Skin of body (tissue), 2 donors: ENCODE data around the gene PSEN2. TPM values are rescaled to one million over a fixed set of nuclear protein-coding genes. Genes with fewer than 3 reads are reported as not detected.

Experiments
- DNase-seq: peaks from one replicate; lab custom pipeline; 2025; lab: John Stamatoyannopoulos, UW
- total RNA-seq: library from RNA; depleted of rRNA; stranded (reverse); fragments of >200 nt; gene quantifications from one replicate; pipeline ENCODE4 v1.2.3, GENCODE V29; 2014

Gene PSEN2
- total RNA-seq, 1 donor from 2014 or later = 13.9 TPM

DNA sequence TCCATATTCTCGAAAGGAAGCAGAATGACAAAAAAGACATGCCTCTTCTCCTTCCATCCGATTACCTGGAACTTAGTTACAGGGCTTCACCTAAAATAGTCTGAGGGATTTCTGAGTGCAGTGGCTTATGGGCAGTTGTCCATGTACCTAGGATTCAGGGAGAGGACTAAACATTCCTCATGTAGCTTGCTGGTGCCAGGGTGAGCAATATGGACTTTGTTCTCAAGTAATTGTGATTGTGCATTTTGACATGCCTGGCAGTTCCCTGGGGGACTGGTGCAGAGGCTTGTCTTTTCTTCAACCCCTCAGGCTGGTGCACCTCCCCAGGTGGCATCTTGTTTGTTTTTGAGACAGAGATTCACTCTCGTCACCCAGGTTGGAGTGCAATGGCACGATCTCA, 6.1 kb upstream of the PSEN2 start:
- no peak for DNase-seq

GRCh38 chr1:226865590-226865989, 4.8 kb upstream of the PSEN2 start:
- DNase-seq = no peak

- DNase-seq = no peak
These were observed 2.9 kb upstream of the PSEN2 start for GRCh38 chr1:226867461-226868054.

DNA sequence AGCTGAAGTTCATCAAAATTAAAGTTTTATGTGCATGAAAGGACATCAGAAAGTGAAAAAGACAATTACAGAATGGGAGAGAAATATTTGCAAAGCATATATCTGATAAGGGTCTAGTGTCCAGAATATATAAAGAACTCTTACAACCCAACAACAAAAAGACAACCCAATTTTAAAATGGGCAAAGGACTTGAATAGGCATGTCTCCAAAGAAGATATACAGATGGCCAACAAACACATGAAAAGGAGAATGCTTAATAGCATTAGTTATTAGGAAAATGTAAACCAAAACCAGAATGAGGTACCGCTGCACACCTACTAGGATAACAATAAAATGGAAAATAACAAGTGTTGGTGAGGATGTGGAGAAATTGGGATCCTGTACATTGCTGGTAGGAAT, 1.7 kb upstream of the PSEN2 start:
- DNase-seq = no peak

- DNase-seq = no peak
These were observed 403 bp upstream of the PSEN2 start for GRCh38 chr1:226870026-226870400.

- no peak for DNase-seq
These were observed 1.4 kb downstream of the PSEN2 start for GRCh38 chr1:226871636-226872327.

DNA sequence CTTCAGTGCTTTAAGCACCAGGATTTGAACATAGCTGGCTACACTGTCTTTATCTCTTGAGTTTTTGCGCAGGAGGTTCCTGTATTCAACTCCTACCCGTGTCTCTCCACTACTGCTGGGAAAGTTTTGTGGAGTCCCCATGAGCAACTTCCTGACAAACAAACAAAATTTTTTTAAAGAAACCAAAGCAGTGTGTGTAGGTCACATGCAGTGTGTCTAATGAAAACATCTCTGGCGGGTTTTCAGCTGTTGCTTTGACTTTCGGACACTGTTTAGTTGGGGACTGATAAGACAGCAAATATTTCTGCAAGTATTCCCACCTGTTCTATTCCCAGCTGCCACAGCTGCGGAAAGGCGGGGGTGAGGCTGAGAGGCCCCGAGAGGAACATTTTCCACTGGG, 2.0 kb downstream of the PSEN2 start:
- no peak for DNase-seq

- no peak for DNase-seq
These were observed 3.6 kb downstream of the PSEN2 start for GRCh38 chr1:226873771-226874578.

DNA sequence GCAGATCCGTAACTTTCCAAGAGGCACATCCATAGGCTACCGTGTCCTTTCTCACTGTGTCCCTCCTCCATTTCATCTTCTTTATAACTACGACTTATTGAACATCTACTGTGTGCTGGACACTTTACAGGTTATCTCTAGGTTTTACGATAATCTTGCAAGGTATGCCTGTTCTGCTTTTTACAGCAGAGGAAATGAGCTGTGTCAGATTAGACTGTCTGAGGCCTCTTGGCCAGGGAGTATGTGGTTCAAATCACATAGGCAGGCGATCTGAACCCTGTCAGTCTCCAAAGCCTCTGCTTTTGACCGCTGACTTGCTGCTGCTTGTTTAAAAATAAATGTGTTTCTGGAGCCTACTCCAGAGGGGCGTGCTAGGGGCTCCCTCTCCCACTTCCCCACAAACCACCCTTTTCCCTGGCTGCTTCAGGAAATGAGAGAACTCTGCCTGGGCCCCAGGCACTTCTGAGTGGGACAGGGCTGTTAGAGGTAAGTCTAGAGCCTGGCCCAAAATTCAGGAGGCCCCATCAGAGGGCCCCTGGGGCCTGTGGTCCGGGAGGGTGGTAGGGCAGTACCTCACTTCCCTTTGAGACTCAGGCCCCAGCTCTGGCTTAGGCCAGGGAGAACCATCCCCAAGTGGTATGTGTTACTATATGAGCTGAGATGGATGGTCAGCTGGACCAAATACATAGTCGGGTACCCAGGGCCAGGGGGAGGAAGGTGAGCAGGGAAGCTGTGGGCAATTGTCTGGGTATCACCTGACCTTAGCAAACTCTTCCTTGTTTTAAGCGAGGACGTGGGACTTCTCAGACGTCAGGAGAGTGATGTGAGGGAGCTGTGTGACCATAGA, 4.4 kb downstream of the PSEN2 start:
- DNase-seq = no peak

- no peak for DNase-seq
These were observed 5.4 kb downstream of the PSEN2 start for GRCh38 chr1:226875641-226876295.

- no peak for DNase-seq
These were observed 7.3 kb downstream of the PSEN2 start for GRCh38 chr1:226877669-226878068.

GRCh38 chr1:226880372-226881287, 10.2 kb downstream of the PSEN2 start:
- DNase-seq = no peak

GRCh38 chr1:226881515-226882185, 11.2 kb downstream of the PSEN2 start:
- no peak for DNase-seq

DNA sequence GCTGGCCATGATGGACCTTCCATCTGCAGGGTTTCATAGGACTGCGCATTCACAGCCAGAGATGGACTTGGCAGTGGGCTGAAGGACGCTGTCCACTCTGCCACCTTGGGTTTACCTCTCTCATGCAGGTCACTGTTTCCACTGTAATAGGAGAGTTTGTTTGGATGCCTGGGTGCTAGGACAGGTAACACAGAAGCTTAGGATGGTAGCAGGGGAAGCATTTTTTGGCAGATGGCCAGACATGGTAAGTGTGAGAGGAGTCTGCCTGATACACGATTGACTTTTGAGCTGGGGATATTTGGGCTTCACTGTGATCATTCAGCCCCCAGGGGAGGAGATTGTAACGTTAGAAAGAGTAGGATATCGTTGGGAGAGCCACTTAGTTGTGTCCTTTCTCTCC, 11.8 kb downstream of the PSEN2 start:
- no peak for DNase-seq

DNA sequence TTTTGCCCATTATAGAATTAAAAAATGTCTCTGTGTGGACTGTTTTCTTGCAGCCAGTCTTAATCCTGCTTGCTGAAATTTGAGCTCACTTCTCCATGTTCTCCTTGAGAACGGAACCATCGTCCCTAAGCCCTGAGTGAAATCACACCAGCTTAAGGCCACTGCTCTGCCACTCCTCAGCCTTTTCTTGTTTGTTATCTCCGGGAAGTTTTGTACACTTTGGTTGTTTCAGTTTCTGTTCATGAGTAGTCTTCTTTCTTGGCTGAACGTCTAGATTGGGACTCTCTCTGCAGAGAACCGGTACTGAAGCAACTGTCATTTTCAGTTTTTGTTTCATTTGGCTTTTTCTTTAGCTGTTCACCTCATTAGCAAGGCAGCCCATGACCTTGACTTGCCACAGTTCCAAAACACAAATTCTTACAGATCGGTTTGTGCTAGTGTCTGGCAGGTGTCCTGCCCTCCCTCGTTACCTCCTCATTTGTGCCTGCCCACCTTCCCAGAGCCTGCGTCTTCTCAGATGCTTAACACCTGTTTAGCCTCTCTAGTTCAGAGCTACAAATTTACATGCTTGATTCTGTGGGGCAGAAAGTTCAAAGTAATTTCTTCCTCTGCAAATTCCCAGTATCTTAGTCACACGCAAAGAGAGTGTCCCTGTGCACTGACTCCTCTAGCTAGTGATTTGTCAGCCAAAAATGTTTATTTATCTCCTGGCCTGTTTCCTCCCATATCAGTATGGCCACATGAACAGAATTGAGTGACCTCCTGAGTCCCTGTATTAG, 12.4 kb downstream of the PSEN2 start:
- DNase-seq = no peak

DNA sequence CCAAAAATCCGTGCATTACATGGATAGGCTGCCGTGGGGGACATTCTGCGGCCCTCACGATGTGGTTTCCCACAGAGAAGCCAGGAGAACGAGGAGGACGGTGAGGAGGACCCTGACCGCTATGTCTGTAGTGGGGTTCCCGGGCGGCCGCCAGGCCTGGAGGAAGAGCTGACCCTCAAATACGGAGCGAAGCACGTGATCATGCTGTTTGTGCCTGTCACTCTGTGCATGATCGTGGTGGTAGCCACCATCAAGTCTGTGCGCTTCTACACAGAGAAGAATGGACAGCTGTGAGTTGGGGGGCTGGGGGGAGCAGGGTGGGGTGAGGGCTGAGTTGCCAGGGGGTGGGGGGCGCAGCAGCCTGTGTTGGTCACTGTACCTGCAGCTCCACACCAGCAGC, 13.2 kb downstream of the PSEN2 start:
- DNase-seq = no peak

DNA sequence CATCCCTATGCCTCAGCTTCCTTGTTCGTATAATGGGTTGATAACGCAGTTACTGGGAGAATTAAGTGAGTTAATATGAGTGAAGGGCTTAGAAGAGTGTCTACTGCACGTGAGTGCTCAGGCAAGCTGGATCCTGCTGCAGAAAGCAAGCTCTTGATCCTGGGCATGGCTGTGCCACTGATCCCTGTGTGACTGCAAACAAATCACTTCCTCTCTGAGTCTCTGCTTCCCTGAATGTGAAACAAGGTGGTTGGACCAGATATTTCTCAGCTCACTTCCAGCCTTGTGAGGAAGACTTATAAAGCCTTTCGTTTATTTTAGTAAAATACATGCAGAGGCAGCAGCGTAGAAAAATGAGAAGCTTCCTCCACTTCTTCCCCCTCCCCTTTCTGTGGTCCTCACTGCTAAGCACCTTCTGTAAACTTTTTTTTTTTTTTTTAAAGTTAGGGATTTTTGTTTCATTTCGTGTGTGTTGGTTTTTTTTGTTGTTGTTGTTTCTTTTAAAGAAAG, 13.8 kb downstream of the PSEN2 start:
- no peak for DNase-seq
